Nephron (organoid): ENCODE data around the gene SGO1.

ENCODE experiments used
- H3K27ac Mint-ChIP-seq, 3 experiments: 2 replicates each; pipeline ENCODE4 v1.8.0; 2020; ENCODE audit warnings: mixed read lengths in 3 of 3, mild to moderate bottlenecking in 2 of 3, moderate library complexity in 1 of 3
- H3K27me3 Mint-ChIP-seq: 2 replicates; pipeline ENCODE4 v1.8.0; 2021; ENCODE audit warnings: low read depth, mild to moderate bottlenecking, moderate library complexity, mixed read lengths
- H3K36me3 Mint-ChIP-seq: 2 replicates; pipeline ENCODE4 v1.8.0; 2020; ENCODE audit warnings: low read depth, mixed read lengths
- H3K4me1 Mint-ChIP-seq: 2 replicates; pipeline ENCODE4 v1.8.0; 2020; ENCODE audit warnings: mixed read lengths
- H3K4me3 Mint-ChIP-seq, 3 experiments: 2 replicates each; pipeline ENCODE4 v1.8.0; 2020; ENCODE audit warnings: mild to moderate bottlenecking in 3 of 3, mixed read lengths in 3 of 3, moderate library complexity in 2 of 3
- H3K9me3 Mint-ChIP-seq: 2 replicates; pipeline ENCODE4 v1.8.0; 2020; ENCODE audit warnings: mixed read lengths
- CTCF ChIP-seq, 3 experiments: fragments of 200-600 bp; sonication (generic); IDR thresholded peaks; one replicate each; pipeline ENCODE4 v1.5.0; 2021; ENCODE audit warnings: antibody characterized with exemption in 3 of 3; ENCODE audit not compliant: unreplicated experiment in 3 of 3

The SGO1 gene

GRCh38 chr3:20147361-20147760 lies 38.6 kb downstream of the SGO1 start:
- H3K4me1 Mint-ChIP-seq = peaks cover 31% of the 10 kb centered on the region
- peaks cover 40% of the 10 kb centered on the region for H3K36me3 Mint-ChIP-seq

GRCh38 chr3:20146301-20146700 lies 39.7 kb downstream of the SGO1 start:
- no peaks in the 10 kb centered on the region for H3K27me3 Mint-ChIP-seq
- no peak overlapping the region for H3K4me3 Mint-ChIP-seq
- no peak for TF ChIP-seq CTCF (IDR thresholded peaks at IDR 0.05; ENCODE audit: unreplicated experiment in 3 of 3)
- peaks cover 38% of the 10 kb centered on the region for H3K36me3 Mint-ChIP-seq
- H3K4me1 Mint-ChIP-seq = peaks cover 42% of the 10 kb centered on the region
- H3K9me3 Mint-ChIP-seq = no peaks in the 10 kb centered on the region
- no peak overlapping the region for H3K27ac Mint-ChIP-seq

More at GRCh38 chr3:20147361-20147760, 38.6 kb downstream of the SGO1 start:
- Mint-ChIP-seq H3K27me3 (no peaks in the 10 kb centered on the region), H3K27ac (peak overlapping the region in 2 of 3 experiments; percentile 9 to 56), H3K4me3 (no peak overlapping the region), H3K9me3 (no peaks in the 10 kb centered on the region)
- TF ChIP-seq CTCF (IDR thresholded peaks at IDR 0.05; ENCODE audit: unreplicated experiment in 3 of 3) = no peak

- Mint-ChIP-seq H3K36me3 (peaks cover 40% of the 10 kb centered on the region), H3K4me1 (peaks cover 46% of the 10 kb centered on the region), H3K9me3 (no peaks in the 10 kb centered on the region), H3K27ac (no peak overlapping the region), H3K4me3 (no peak overlapping the region), H3K27me3 (no peaks in the 10 kb centered on the region)
- no peak for TF ChIP-seq CTCF (IDR thresholded peaks at IDR 0.05; ENCODE audit: unreplicated experiment in 3 of 3)
These were observed 40.1 kb downstream of the SGO1 start for GRCh38 chr3:20145874-20146273.

GRCh38 chr3:20143519-20143918 lies 42.5 kb downstream of the SGO1 start:
- H3K4me1 Mint-ChIP-seq = peaks cover 44% of the 10 kb centered on the region
- TF ChIP-seq CTCF (IDR thresholded peaks at IDR 0.05; ENCODE audit: unreplicated experiment in 3 of 3) = no peak
- H3K4me3 Mint-ChIP-seq = no peak overlapping the region
- no peaks in the 10 kb centered on the region for H3K27me3 Mint-ChIP-seq
- H3K27ac Mint-ChIP-seq = no peak overlapping the region
- peaks cover 32% of the 10 kb centered on the region for H3K36me3 Mint-ChIP-seq
- H3K9me3 Mint-ChIP-seq = no peaks in the 10 kb centered on the region

- Mint-ChIP-seq H3K27ac (peak overlapping the region in 1 of 3 experiments; percentile 84), H3K4me1 (peaks cover 34% of the 10 kb centered on the region), H3K4me3 (no peak overlapping the region), H3K27me3 (no peaks in the 10 kb centered on the region), H3K36me3 (peaks cover 24% of the 10 kb centered on the region), H3K9me3 (no peaks in the 10 kb centered on the region)
- TF ChIP-seq CTCF (IDR thresholded peaks at IDR 0.05; ENCODE audit: unreplicated experiment in 3 of 3) = no peak
These were observed 43.5 kb downstream of the SGO1 start for GRCh38 chr3:20142517-20142916.

- H3K27ac Mint-ChIP-seq = peak overlapping the region; percentile 78 to 88 (median 84)
- H3K9me3 Mint-ChIP-seq = no peaks in the 10 kb centered on the region
- no peaks in the 10 kb centered on the region for H3K27me3 Mint-ChIP-seq
- H3K36me3 Mint-ChIP-seq = peaks cover 24% of the 10 kb centered on the region
- peaks cover 30% of the 10 kb centered on the region for H3K4me1 Mint-ChIP-seq
- TF ChIP-seq CTCF (IDR thresholded peaks at IDR 0.05; ENCODE audit: unreplicated experiment in 3 of 3) = no peak
- H3K4me3 Mint-ChIP-seq = peak overlapping the region in 1 of 3 experiments; percentile 52
These were observed 44.2 kb downstream of the SGO1 start for GRCh38 chr3:20141851-20142250.
